C4-2B (cell line): ENCODE results near the gene PTRHD1.

Experiments used
- ZFX ChIP-seq: fragments of 450-650 bp; IDR thresholded peaks from 2 replicates; pipeline ENCODE4 v1.6.1; 2017
- TF ChIP-seq, protein P1 (sequence below): fragments of 450-650 bp; conservative IDR thresholded peaks from 2 replicates; pipeline ENCODE4 v1.5.1; 2017; ENCODE audit warnings: mild to moderate bottlenecking

DNA sequence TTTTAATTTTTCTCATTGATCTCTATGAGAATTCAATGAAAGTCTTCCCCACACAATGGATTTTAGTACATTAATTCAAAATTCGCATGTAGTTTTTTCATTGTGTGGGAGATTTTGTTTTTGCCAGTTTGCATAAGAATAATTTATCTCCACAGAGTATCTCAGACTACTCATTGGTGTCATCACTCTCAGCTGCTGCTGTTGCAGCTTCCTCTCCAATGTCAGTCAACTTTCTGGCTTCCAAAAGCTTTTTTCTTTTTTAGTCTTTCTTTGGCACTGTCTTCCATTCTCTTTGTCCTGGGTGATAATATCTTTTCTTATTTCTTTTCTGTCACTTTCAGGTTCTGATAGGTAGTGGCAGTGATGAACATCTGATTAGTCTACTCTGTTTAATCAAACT is 50.5 kb downstream of the PTRHD1 start:
- TF ChIP-seq, protein P1, sequence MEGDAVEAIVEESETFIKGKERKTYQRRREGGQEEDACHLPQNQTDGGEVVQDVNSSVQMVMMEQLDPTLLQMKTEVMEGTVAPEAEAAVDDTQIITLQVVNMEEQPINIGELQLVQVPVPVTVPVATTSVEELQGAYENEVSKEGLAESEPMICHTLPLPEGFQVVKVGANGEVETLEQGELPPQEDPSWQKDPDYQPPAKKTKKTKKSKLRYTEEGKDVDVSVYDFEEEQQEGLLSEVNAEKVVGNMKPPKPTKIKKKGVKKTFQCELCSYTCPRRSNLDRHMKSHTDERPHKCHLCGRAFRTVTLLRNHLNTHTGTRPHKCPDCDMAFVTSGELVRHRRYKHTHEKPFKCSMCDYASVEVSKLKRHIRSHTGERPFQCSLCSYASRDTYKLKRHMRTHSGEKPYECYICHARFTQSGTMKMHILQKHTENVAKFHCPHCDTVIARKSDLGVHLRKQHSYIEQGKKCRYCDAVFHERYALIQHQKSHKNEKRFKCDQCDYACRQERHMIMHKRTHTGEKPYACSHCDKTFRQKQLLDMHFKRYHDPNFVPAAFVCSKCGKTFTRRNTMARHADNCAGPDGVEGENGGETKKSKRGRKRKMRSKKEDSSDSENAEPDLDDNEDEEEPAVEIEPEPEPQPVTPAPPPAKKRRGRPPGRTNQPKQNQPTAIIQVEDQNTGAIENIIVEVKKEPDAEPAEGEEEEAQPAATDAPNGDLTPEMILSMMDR, result no peak
- TF ChIP-seq ZFX, result no peak
